Loucy (cell line): Measurements from ENCODE around the gene KCTD11.

ENCODE experiments used
- H2AFZ ChIP-seq: fragments of 200-600 bp; sonication (generic); 2 replicates; pipeline ENCODE4 v1.6.0; 2016; ENCODE audit warnings: antibody characterized with exemption, mild to moderate bottlenecking, low read length, moderate library complexity
- H3F3A ChIP-seq: fragments of 200-600 bp; 2 replicates; pipeline ENCODE4 v1.6.0; 2016; ENCODE audit warnings: antibody characterized with exemption, low read depth, mild to moderate bottlenecking
- H3K27me3 ChIP-seq: fragments of 200-600 bp; sonication (generic); 2 replicates; pipeline ENCODE4 v1.6.1; 2014; ENCODE audit warnings: low read length, mild to moderate bottlenecking; ENCODE audit not compliant: insufficient read depth, poor library complexity, severe bottlenecking
- H3K36me3 ChIP-seq: fragments of 200-600 bp; sonication (generic); 2 replicates; pipeline ENCODE4 v1.6.1; 2016; ENCODE audit warnings: low read length; ENCODE audit not compliant: insufficient read depth
- H3K4me1 ChIP-seq: fragments of 200-600 bp; sonication (generic); 2 replicates; pipeline ENCODE4 v1.5.1; 2014; ENCODE audit warnings: low read length, mild to moderate bottlenecking; ENCODE audit not compliant: insufficient read depth, poor library complexity, severe bottlenecking
- H3K4me2 ChIP-seq: fragments of 200-600 bp; sonication (generic); 2 replicates; pipeline ENCODE4 v1.6.0; 2014; ENCODE audit warnings: antibody characterized with exemption, low read length, low read depth, mild to moderate bottlenecking; ENCODE audit not compliant: poor library complexity, severe bottlenecking
- H3K4me3 ChIP-seq: fragments of 200-600 bp; sonication (generic); 2 replicates; pipeline ENCODE4 v1.5.1; 2014; ENCODE audit warnings: low read length, mild to moderate bottlenecking, mixed read lengths; ENCODE audit not compliant: poor library complexity, severe bottlenecking
- H3K79me2 ChIP-seq: fragments of 200-600 bp; sonication (generic); 2 replicates; pipeline ENCODE4 v1.6.1; 2014; ENCODE audit warnings: low read length; ENCODE audit not compliant: insufficient read depth
- H3K9ac ChIP-seq: fragments of 200-600 bp; sonication (generic); 2 replicates; pipeline ENCODE4 v1.6.0; 2014; ENCODE audit warnings: mild to moderate bottlenecking, low read depth, low read length, moderate library complexity; ENCODE audit not compliant: poor library complexity, severe bottlenecking
- H3K9me2 ChIP-seq: fragments of 200-600 bp; sonication (generic); replicated peaks from 2 replicates; pipeline ENCODE4 v1.6.1; 2016; ENCODE audit warnings: low read depth, low read length, mixed read lengths
- H3K9me3 ChIP-seq: fragments of 200-600 bp; sonication (generic); 2 replicates; pipeline ENCODE4 v1.6.1; 2014; ENCODE audit warnings: mild to moderate bottlenecking, antibody characterized with exemption, low read length, low read depth; ENCODE audit not compliant: insufficient read depth
- H4K20me1 ChIP-seq: fragments of 200-600 bp; sonication (generic); 2 replicates; pipeline ENCODE4 v1.6.0; 2014; ENCODE audit warnings: antibody characterized with exemption, low read length, mild to moderate bottlenecking; ENCODE audit not compliant: insufficient read depth, poor library complexity, severe bottlenecking
- CTCF ChIP-seq: fragments of 200-600 bp; sonication (generic); conservative IDR thresholded peaks from 2 replicates; pipeline ENCODE4 v1.5.1; 2014; ENCODE audit warnings: mild to moderate bottlenecking, antibody characterized with exemption, low read length
- EZH2phosphoT487 ChIP-seq: fragments of 200-600 bp; IDR thresholded peaks from 2 replicates; pipeline ENCODE4 v1.6.1; 2018; ENCODE audit warnings: antibody characterized with exemption, mild to moderate bottlenecking, moderate library complexity, borderline replicate concordance

Gene KCTD11

GRCh38 chr17:7396147-7396546 lies 44.2 kb downstream of the KCTD11 start:
- Histone ChIP-seq H3K9me3 (no peaks in the 10 kb centered on the region), H3F3A (no peaks in the 10 kb centered on the region), H3K9me2 (no peaks in the 10 kb centered on the region), H3K4me2 (no peak overlapping the region), H3K36me3 (no peaks in the 10 kb centered on the region), H3K27me3 (no peaks in the 10 kb centered on the region), H3K4me1 (peaks cover 14% of the 10 kb centered on the region), H4K20me1 (no peaks in the 10 kb centered on the region), H2AFZ (no peak overlapping the region), H3K79me2 (no peaks in the 10 kb centered on the region), H3K4me3 (no peak overlapping the region), H3K9ac (no peak overlapping the region)
- TF ChIP-seq EZH2phosphoT487: no peak

DNA sequence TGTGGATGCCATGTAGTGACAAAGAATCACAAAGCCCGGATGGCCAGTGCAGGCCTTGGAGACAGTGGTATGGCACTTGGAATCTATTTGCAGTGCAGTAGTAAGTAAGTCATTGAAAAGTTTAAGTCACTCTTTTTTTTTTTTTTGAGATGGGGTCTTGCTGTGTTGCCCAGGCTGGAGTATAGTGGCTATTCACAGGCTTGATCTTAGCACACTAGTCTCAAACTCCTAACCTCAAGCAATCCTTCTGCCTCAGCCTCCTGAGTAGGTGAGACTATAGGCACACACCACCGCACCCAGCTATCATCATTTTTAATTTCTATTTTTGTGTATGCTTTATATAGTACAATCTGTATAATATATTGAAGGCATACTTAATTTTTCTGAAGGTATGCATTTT lies 46.6 kb downstream of the KCTD11 start:
- H3K9ac ChIP-seq: no peak overlapping the region
- no peaks in the 10 kb centered on the region for H3K36me3 ChIP-seq
- H3K9me2 ChIP-seq: no peaks in the 10 kb centered on the region
- no peak for TF ChIP-seq CTCF
- no peak for TF ChIP-seq EZH2phosphoT487
- H3F3A ChIP-seq: no peaks in the 10 kb centered on the region
- peaks cover 19% of the 10 kb centered on the region for H3K4me1 ChIP-seq
- no peak overlapping the region for H3K4me3 ChIP-seq
- no peaks in the 10 kb centered on the region for H3K9me3 ChIP-seq
- H4K20me1 ChIP-seq: no peaks in the 10 kb centered on the region
- H2AFZ ChIP-seq: no peak overlapping the region
- no peak overlapping the region for H3K4me2 ChIP-seq
- H3K27me3 ChIP-seq: no peaks in the 10 kb centered on the region
- peaks cover 6% of the 10 kb centered on the region for H3K79me2 ChIP-seq

- peaks cover 6% of the 10 kb centered on the region for H3K79me2 ChIP-seq
- H4K20me1 ChIP-seq: peaks cover 3% of the 10 kb centered on the region
- H3K4me3 ChIP-seq: peak overlapping the region; percentile 76
- no peaks in the 10 kb centered on the region for H3K9me3 ChIP-seq
- no peaks in the 10 kb centered on the region for H3F3A ChIP-seq
- TF ChIP-seq CTCF (no peak), EZH2phosphoT487 (no peak)
- H3K9me2 ChIP-seq: no peaks in the 10 kb centered on the region
- H2AFZ ChIP-seq: peak overlapping the region; percentile 86
- peak overlapping the region; percentile 86 for H3K4me2 ChIP-seq
- peaks cover 20% of the 10 kb centered on the region for H3K4me1 ChIP-seq
- peak overlapping the region; percentile 80 for H3K9ac ChIP-seq
- H3K36me3 ChIP-seq: no peaks in the 10 kb centered on the region
- H3K27me3 ChIP-seq: no peaks in the 10 kb centered on the region
Observed at GRCh38 chr17:7403043-7403726, 51.2 kb downstream of the KCTD11 start.

GRCh38 chr17:7403727-7403976 lies 51.7 kb downstream of the KCTD11 start:
- TF ChIP-seq CTCF (no peak), EZH2phosphoT487 (no peak)
- peak overlapping the region; percentile 76 for H3K4me3 ChIP-seq
- H3K9ac ChIP-seq: peak overlapping the region; percentile 80
- no peaks in the 10 kb centered on the region for H3K27me3 ChIP-seq
- peak overlapping the region; percentile 86 for H2AFZ ChIP-seq
- H3K79me2 ChIP-seq: peaks cover 6% of the 10 kb centered on the region
- peaks cover 20% of the 10 kb centered on the region for H3K4me1 ChIP-seq
- peaks cover 3% of the 10 kb centered on the region for H4K20me1 ChIP-seq
- H3F3A ChIP-seq: no peaks in the 10 kb centered on the region
- H3K36me3 ChIP-seq: no peaks in the 10 kb centered on the region
- H3K9me2 ChIP-seq: no peaks in the 10 kb centered on the region
- peak overlapping the region; percentile 86 for H3K4me2 ChIP-seq
- H3K9me3 ChIP-seq: no peaks in the 10 kb centered on the region
